Measurements from ENCODE around the gene UBE2Z. TPM values are rescaled to one million over a fixed set of nuclear protein-coding genes. Genes with fewer than 3 reads are reported as not detected.

Gene UBE2Z
- total RNA-seq, 1 experiment from 2014 or later: 65.1 TPM

DNA sequence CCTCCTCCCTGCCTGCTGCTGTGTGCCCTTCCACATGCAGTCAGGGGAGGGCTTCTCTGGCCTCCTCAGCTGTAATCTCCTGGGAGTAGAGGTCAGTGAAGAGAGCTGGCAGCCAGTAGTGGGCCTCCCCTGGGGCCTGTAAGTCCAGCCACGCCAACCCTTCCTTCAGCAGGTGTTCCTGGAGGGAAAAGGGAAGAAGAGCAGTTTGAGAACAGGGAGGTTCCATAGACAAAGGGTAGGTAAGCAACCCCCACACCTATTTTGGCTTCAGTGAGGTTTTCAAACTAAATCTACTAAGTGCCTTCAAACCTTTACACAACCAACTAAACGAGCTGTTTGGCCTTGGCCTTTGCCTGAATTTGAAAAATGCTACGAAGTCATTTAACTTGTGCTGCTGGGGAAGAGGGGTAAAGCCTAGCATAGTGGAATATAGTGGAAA is 22.2 kb downstream of the UBE2Z start:
- ATAC-seq (no peak; the same call in 1 of the 2 replicates), DNase-seq (ENCODE audit: low spot score) (no peak)
- ChIA-PET CTCF (interaction anchor here (0.8 to 2.5 kb wide), 3 partner anchors 46 to 105 kb away, joined by 3 to 9 read pairs (median 5); no protein-coding TSS in a partner anchor), POLR2A (no interaction called here)
- H3K27ac Mint-ChIP-seq: no peak overlapping the region
- no peaks in the 10 kb centered on the region for H3K27me3 Mint-ChIP-seq (ENCODE audit: low read depth)
- H3K36me3 Mint-ChIP-seq: peaks cover 75% of the 10 kb centered on the region
- no peaks in the 10 kb centered on the region for H3K9me3 Mint-ChIP-seq
- no peaks in the 10 kb centered on the region for H3K4me1 Mint-ChIP-seq
- no peak for TF ChIP-seq EMX1 (CRISPR knock-in tag; IDR thresholded peaks at IDR 0.05)
- TF ChIP-seq, protein P1, sequence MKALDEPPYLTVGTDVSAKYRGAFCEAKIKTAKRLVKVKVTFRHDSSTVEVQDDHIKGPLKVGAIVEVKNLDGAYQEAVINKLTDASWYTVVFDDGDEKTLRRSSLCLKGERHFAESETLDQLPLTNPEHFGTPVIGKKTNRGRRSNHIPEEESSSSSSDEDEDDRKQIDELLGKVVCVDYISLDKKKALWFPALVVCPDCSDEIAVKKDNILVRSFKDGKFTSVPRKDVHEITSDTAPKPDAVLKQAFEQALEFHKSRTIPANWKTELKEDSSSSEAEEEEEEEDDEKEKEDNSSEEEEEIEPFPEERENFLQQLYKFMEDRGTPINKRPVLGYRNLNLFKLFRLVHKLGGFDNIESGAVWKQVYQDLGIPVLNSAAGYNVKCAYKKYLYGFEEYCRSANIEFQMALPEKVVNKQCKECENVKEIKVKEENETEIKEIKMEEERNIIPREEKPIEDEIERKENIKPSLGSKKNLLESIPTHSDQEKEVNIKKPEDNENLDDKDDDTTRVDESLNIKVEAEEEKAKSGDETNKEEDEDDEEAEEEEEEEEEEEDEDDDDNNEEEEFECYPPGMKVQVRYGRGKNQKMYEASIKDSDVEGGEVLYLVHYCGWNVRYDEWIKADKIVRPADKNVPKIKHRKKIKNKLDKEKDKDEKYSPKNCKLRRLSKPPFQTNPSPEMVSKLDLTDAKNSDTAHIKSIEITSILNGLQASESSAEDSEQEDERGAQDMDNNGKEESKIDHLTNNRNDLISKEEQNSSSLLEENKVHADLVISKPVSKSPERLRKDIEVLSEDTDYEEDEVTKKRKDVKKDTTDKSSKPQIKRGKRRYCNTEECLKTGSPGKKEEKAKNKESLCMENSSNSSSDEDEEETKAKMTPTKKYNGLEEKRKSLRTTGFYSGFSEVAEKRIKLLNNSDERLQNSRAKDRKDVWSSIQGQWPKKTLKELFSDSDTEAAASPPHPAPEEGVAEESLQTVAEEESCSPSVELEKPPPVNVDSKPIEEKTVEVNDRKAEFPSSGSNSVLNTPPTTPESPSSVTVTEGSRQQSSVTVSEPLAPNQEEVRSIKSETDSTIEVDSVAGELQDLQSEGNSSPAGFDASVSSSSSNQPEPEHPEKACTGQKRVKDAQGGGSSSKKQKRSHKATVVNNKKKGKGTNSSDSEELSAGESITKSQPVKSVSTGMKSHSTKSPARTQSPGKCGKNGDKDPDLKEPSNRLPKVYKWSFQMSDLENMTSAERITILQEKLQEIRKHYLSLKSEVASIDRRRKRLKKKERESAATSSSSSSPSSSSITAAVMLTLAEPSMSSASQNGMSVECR (CRISPR knock-in tag; IDR thresholded peaks at IDR 0.05; ENCODE audit: borderline replicate concordance): no peak
- TF ChIP-seq, protein P2, sequence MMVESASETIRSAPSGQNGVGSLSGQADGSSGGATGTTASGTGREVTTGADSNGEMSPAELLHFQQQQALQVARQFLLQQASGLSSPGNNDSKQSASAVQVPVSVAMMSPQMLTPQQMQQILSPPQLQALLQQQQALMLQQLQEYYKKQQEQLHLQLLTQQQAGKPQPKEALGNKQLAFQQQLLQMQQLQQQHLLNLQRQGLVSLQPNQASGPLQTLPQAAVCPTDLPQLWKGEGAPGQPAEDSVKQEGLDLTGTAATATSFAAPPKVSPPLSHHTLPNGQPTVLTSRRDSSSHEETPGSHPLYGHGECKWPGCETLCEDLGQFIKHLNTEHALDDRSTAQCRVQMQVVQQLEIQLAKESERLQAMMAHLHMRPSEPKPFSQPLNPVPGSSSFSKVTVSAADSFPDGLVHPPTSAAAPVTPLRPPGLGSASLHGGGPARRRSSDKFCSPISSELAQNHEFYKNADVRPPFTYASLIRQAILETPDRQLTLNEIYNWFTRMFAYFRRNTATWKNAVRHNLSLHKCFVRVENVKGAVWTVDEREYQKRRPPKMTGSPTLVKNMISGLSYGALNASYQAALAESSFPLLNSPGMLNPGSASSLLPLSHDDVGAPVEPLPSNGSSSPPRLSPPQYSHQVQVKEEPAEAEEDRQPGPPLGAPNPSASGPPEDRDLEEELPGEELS (CRISPR knock-in tag; IDR thresholded peaks at IDR 0.05): no peak
- TF ChIP-seq, protein P3, sequence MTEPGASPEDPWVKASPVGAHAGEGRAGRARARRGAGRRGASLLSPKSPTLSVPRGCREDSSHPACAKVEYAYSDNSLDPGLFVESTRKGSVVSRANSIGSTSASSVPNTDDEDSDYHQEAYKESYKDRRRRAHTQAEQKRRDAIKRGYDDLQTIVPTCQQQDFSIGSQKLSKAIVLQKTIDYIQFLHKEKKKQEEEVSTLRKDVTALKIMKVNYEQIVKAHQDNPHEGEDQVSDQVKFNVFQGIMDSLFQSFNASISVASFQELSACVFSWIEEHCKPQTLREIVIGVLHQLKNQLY (CRISPR knock-in tag; IDR thresholded peaks at IDR 0.05): no peak
- H3K4me3 Mint-ChIP-seq: no peak overlapping the region

DNA sequence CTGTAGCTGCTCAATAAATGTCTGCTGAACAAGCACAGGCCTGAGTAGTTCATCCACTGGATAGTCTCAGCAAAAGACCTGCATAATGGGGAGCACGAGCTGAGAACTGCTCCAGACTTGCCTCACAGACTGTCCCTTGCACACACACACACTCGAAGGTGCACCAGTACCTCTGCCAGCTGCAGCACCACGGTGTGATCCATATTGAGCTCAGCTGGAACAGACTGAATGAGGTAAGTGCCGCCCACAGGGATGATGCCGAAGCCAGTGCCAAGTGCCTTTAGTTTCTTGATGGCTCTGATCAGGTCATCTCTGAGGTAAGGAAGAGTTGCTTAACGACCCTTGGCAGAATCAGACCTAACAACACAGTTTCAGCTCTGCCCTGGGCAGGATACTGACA is 24.8 kb downstream of the UBE2Z start:
- ChIA-PET CTCF (interaction anchor here (1.1 kb wide), 1 partner anchor 261 kb away, joined by 3 read pairs; no protein-coding TSS in a partner anchor), POLR2A (interaction anchor here (0.7 kb wide), 1 partner anchor 17 kb away, joined by 10 read pairs; no protein-coding TSS in a partner anchor)
- Mint-ChIP-seq H3K27ac (no peak overlapping the region), H3K9me3 (no peaks in the 10 kb centered on the region), H3K4me3 (no peak overlapping the region), H3K36me3 (peaks cover 67% of the 10 kb centered on the region), H3K4me1 (no peaks in the 10 kb centered on the region), H3K27me3 (ENCODE audit: low read depth) (no peaks in the 10 kb centered on the region)
- DNase-seq (ENCODE audit: low spot score) (no peak), ATAC-seq (no peak)
- TF ChIP-seq, protein P4, sequence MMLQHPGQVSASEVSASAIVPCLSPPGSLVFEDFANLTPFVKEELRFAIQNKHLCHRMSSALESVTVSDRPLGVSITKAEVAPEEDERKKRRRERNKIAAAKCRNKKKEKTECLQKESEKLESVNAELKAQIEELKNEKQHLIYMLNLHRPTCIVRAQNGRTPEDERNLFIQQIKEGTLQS (CRISPR knock-in tag; conservative IDR thresholded peaks at IDR 0.05): no peak
- TF ChIP-seq ZNF219 (CRISPR knock-in tag; IDR thresholded peaks at IDR 0.05; ENCODE audit: borderline replicate concordance) (no peak), SMAD4 (CRISPR knock-in tag; IDR thresholded peaks at IDR 0.05) (no peak), GRHL2 (CRISPR knock-in tag; IDR thresholded peaks at IDR 0.05; ENCODE audit: insufficient replicate concordance, severe bottlenecking) (no peak), SP1 (CRISPR knock-in tag; conservative IDR thresholded peaks at IDR 0.05) (no peak), FOXK1 (CRISPR knock-in tag; IDR thresholded peaks at IDR 0.05) (no peak), CBFB (CRISPR knock-in tag; IDR thresholded peaks at IDR 0.05; ENCODE audit: low read depth) (no peak), TEAD4 (CRISPR knock-in tag; IDR thresholded peaks at IDR 0.05) (no peak)
- TF ChIP-seq, protein P5, sequence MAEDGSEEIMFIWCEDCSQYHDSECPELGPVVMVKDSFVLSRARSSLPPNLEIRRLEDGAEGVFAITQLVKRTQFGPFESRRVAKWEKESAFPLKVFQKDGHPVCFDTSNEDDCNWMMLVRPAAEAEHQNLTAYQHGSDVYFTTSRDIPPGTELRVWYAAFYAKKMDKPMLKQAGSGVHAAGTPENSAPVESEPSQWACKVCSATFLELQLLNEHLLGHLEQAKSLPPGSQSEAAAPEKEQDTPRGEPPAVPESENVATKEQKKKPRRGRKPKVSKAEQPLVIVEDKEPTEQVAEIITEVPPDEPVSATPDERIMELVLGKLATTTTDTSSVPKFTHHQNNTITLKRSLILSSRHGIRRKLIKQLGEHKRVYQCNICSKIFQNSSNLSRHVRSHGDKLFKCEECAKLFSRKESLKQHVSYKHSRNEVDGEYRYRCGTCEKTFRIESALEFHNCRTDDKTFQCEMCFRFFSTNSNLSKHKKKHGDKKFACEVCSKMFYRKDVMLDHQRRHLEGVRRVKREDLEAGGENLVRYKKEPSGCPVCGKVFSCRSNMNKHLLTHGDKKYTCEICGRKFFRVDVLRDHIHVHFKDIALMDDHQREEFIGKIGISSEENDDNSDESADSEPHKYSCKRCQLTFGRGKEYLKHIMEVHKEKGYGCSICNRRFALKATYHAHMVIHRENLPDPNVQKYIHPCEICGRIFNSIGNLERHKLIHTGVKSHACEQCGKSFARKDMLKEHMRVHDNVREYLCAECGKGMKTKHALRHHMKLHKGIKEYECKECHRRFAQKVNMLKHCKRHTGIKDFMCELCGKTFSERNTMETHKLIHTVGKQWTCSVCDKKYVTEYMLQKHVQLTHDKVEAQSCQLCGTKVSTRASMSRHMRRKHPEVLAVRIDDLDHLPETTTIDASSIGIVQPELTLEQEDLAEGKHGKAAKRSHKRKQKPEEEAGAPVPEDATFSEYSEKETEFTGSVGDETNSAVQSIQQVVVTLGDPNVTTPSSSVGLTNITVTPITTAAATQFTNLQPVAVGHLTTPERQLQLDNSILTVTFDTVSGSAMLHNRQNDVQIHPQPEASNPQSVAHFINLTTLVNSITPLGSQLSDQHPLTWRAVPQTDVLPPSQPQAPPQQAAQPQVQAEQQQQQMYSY (CRISPR knock-in tag; IDR thresholded peaks at IDR 0.05): no peak
- TF ChIP-seq, protein P6, sequence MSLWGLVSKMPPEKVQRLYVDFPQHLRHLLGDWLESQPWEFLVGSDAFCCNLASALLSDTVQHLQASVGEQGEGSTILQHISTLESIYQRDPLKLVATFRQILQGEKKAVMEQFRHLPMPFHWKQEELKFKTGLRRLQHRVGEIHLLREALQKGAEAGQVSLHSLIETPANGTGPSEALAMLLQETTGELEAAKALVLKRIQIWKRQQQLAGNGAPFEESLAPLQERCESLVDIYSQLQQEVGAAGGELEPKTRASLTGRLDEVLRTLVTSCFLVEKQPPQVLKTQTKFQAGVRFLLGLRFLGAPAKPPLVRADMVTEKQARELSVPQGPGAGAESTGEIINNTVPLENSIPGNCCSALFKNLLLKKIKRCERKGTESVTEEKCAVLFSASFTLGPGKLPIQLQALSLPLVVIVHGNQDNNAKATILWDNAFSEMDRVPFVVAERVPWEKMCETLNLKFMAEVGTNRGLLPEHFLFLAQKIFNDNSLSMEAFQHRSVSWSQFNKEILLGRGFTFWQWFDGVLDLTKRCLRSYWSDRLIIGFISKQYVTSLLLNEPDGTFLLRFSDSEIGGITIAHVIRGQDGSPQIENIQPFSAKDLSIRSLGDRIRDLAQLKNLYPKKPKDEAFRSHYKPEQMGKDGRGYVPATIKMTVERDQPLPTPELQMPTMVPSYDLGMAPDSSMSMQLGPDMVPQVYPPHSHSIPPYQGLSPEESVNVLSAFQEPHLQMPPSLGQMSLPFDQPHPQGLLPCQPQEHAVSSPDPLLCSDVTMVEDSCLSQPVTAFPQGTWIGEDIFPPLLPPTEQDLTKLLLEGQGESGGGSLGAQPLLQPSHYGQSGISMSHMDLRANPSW (CRISPR knock-in tag; conservative IDR thresholded peaks at IDR 0.05; ENCODE audit: low read depth): no peak
- TF ChIP-seq, protein P7, sequence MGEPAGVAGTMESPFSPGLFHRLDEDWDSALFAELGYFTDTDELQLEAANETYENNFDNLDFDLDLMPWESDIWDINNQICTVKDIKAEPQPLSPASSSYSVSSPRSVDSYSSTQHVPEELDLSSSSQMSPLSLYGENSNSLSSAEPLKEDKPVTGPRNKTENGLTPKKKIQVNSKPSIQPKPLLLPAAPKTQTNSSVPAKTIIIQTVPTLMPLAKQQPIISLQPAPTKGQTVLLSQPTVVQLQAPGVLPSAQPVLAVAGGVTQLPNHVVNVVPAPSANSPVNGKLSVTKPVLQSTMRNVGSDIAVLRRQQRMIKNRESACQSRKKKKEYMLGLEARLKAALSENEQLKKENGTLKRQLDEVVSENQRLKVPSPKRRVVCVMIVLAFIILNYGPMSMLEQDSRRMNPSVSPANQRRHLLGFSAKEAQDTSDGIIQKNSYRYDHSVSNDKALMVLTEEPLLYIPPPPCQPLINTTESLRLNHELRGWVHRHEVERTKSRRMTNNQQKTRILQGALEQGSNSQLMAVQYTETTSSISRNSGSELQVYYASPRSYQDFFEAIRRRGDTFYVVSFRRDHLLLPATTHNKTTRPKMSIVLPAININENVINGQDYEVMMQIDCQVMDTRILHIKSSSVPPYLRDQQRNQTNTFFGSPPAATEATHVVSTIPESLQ (CRISPR knock-in tag; IDR thresholded peaks at IDR 0.05): no peak
- TF ChIP-seq, protein P8, sequence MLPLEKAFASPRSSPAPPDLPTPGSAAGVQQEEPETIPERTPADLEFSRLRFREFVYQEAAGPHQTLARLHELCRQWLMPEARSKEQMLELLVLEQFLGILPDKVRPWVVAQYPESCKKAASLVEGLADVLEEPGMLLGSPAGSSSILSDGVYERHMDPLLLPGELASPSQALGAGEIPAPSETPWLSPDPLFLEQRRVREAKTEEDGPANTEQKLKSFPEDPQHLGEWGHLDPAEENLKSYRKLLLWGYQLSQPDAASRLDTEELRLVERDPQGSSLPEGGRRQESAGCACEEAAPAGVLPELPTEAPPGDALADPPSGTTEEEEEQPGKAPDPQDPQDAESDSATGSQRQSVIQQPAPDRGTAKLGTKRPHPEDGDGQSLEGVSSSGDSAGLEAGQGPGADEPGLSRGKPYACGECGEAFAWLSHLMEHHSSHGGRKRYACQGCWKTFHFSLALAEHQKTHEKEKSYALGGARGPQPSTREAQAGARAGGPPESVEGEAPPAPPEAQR (CRISPR knock-in tag; IDR thresholded peaks at IDR 0.05): no peak

All from WTC11 (cell line).